Glutamatergic neuron (in vitro differentiated cells): Measurements from ENCODE around the gene ARSK. TPM values are rescaled to one million over a fixed set of nuclear protein-coding genes. Genes with fewer than 3 reads are reported as not detected.

ENCODE experiments used
- DNase-seq: peaks from one replicate; pipeline ENCODE4 v3.0.0; 2022
- H3K27ac Mint-ChIP-seq: one replicate; pipeline ENCODE4 v1.8.0; 2020; ENCODE audit warnings: mild to moderate bottlenecking, mixed read lengths, inconsistent platforms; ENCODE audit not compliant: unreplicated experiment
- H3K27me3 Mint-ChIP-seq: one replicate; pipeline ENCODE4 v1.8.0; 2020; ENCODE audit warnings: mild to moderate bottlenecking, moderate library complexity, mixed read lengths, inconsistent platforms; ENCODE audit not compliant: unreplicated experiment
- H3K36me3 Mint-ChIP-seq: one replicate; pipeline ENCODE4 v1.8.0; 2020; ENCODE audit warnings: mild to moderate bottlenecking, mixed read lengths, inconsistent platforms; ENCODE audit not compliant: unreplicated experiment
- H3K4me1 Mint-ChIP-seq: one replicate; pipeline ENCODE4 v1.8.0; 2020; ENCODE audit warnings: mild to moderate bottlenecking, low read depth, mixed read lengths, inconsistent platforms; ENCODE audit not compliant: unreplicated experiment
- H3K4me3 Mint-ChIP-seq: one replicate; pipeline ENCODE4 v1.8.0; 2020; ENCODE audit warnings: mild to moderate bottlenecking, mixed read lengths, inconsistent platforms; ENCODE audit not compliant: unreplicated experiment
- H3K9me3 Mint-ChIP-seq: one replicate; pipeline ENCODE4 v1.8.0; 2020; ENCODE audit warnings: mild to moderate bottlenecking, moderate library complexity, mixed read lengths, inconsistent platforms; ENCODE audit not compliant: unreplicated experiment
- CTCF ChIP-seq: fragments of 200-600 bp; sonication (generic); IDR thresholded peaks from one replicate; pipeline ENCODE4 v1.5.0; 2021; ENCODE audit not compliant: partially characterized antibody, unreplicated experiment
- total RNA-seq: library from RNA; stranded (reverse); fragmentation: NEBNext Ultra II Directional; extraction: Animal tissue kit (Norgen Biotek cat#: 25700); gene quantifications from one replicate; pipeline ENCODE4 v1.2.1, GENCODE V29; 2021; ENCODE audit not compliant: unreplicated experiment

The ARSK gene
- total RNA-seq, 1 donor from 2014 or later, result 5.5 TPM

GRCh38 chr5:95519681-95520080 lies 35.2 kb upstream of the ARSK start:
- Mint-ChIP-seq H3K9me3 (no peaks in the 10 kb centered on the region), H3K27me3 (peaks cover 1% of the 10 kb centered on the region), H3K4me3 (no peak overlapping the region), H3K27ac (peak overlapping the region; percentile 2), H3K4me1 (peaks cover 14% of the 10 kb centered on the region), H3K36me3 (peaks cover 5% of the 10 kb centered on the region)
- no peak for TF ChIP-seq CTCF
- DNase-seq, result no peak

- peak overlapping the region; percentile 31 for H3K27ac Mint-ChIP-seq
- no peaks in the 10 kb centered on the region for H3K9me3 Mint-ChIP-seq
- no peak overlapping the region for H3K4me3 Mint-ChIP-seq
- no peak for TF ChIP-seq CTCF
- peaks cover 14% of the 10 kb centered on the region for H3K4me1 Mint-ChIP-seq
- DNase-seq, result no peak
- peaks cover 1% of the 10 kb centered on the region for H3K27me3 Mint-ChIP-seq
- H3K36me3 Mint-ChIP-seq, result peaks cover 5% of the 10 kb centered on the region
Observed at GRCh38 chr5:95520206-95520605, 34.7 kb upstream of the ARSK start.

GRCh38 chr5:95524423-95524822 lies 30.5 kb upstream of the ARSK start:
- Mint-ChIP-seq H3K4me1 (peaks cover 7% of the 10 kb centered on the region), H3K27ac (no peak overlapping the region), H3K36me3 (no peaks in the 10 kb centered on the region), H3K27me3 (no peaks in the 10 kb centered on the region), H3K9me3 (no peaks in the 10 kb centered on the region), H3K4me3 (no peak overlapping the region)
- no peak for DNase-seq
- no peak for TF ChIP-seq CTCF

- no peaks in the 10 kb centered on the region for H3K9me3 Mint-ChIP-seq
- H3K27ac Mint-ChIP-seq, result no peak overlapping the region
- no peaks in the 10 kb centered on the region for H3K4me1 Mint-ChIP-seq
- no peak overlapping the region for H3K4me3 Mint-ChIP-seq
- TF ChIP-seq CTCF, result no peak
- no peaks in the 10 kb centered on the region for H3K36me3 Mint-ChIP-seq
- no peaks in the 10 kb centered on the region for H3K27me3 Mint-ChIP-seq
- DNase-seq, result no peak
Observed at GRCh38 chr5:95526871-95527270, 28.0 kb upstream of the ARSK start.

GRCh38 chr5:95528565-95528964 lies 26.3 kb upstream of the ARSK start:
- H3K4me3 Mint-ChIP-seq, result no peak overlapping the region
- H3K27ac Mint-ChIP-seq, result no peak overlapping the region
- no peak for TF ChIP-seq CTCF
- no peak for DNase-seq
- H3K4me1 Mint-ChIP-seq, result no peaks in the 10 kb centered on the region
- no peaks in the 10 kb centered on the region for H3K9me3 Mint-ChIP-seq
- no peaks in the 10 kb centered on the region for H3K27me3 Mint-ChIP-seq
- no peaks in the 10 kb centered on the region for H3K36me3 Mint-ChIP-seq
